RPMI7951 (cell line): ENCODE results near the gene MED13L. TPM values are rescaled to one million over a fixed set of nuclear protein-coding genes. Genes with fewer than 3 reads are reported as not detected.
A peak's percentile ranks its signal among the peaks of the same experiment; 100 is the strongest.
"Not testable (repeated sequence)": the region's sequence is repeated elsewhere in the genome, so short reads cannot be mapped to it uniquely, and the experiment has no call there.

Experiments
- DNase-seq: peaks from one replicate; pipeline ENCODE4 v3.0.0-alpha.2; 2012; ENCODE audit warnings: low read depth
- total RNA-seq: library from RNA; depleted of rRNA; stranded (reverse); fragments of >200 nt; shearing (Covaris generic); gene quantifications from 2 replicates; pipeline ENCODE4 v1.2.3, GENCODE V29; 2014

MED13L gene
- total RNA-seq, 1 experiment from 2014 or later, result 29.7 TPM

DNA sequence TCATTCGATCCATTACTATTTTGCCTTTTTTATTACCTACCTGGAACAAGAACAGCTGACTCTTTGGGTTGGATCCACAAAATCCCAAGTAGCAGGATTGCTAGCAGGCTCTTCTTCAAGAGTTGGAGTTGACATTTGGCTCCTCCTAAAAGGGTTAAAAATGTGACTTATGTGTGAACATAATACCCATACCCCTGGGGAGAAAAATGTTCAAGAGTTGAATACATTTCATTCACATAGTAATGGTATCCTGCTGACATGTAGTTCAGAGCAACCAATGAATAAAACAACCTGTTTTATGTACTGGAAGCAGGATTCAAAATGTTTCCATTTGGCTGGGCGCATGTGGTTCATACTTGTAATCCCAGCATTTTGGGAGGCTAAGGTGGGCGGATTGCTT, 264.7 kb downstream of the MED13L start:
- DNase-seq, result no peak

- no peak for DNase-seq
Measured at GRCh38 chr12:116011217-116011616, 266.3 kb downstream of the MED13L start.

DNA sequence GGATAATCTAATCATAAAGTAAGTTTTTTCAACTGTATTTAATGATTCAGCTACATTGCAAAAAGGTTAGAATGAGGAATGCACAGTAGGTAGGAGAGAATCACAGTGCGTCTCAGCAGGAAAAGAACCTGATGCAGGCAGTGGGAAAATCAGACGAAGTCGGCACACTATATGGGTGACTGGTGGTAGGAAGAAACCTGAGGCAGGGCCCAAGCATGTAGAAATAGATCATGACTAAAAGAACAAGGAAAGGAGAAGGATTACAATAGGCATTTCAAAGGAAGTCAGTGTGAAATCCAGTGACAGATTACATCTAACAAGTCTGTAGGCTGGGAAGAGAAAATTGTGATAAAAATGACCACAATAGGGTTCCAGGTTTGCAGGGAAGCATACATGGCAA, 267.0 kb downstream of the MED13L start:
- DNase-seq, result no peak

DNA sequence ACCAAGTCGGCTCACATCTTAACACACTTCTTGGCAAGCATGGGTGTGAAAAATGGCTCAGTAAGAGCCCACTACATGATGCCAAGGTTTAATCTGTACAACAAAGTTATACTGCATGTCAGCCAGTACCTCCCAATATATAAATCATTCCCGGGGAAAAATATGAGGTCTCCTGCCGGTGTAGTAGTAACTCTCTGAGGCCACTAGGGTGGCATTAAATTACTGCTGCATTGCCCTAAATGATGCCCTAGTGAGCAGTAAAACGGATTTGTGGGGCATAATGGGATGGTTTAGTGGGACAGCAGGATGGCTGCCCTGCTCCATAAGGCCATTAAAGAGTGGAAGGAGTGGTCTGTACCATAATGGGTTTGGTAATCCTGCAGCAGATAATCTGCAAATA, 267.7 kb downstream of the MED13L start:
- DNase-seq, result no peak

DNA sequence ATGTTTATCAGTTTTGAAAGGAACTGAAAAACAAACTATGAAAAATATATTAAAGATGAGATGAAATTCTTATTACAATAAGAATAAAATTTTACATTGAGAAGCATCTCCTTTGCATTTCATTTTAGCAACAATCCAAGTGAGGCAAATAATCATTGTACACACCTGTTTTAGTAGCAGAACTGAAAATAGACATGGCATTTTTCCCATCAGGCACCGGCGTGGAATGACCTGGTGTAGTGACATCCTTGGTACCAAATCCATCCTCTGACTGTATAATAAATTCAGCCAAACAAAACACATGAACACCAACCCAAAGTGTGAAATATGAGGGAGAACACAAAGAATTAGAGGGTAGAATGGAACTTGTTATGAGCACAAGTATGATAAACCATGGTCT, 271.4 kb downstream of the MED13L start:
- no peak for DNase-seq

DNA sequence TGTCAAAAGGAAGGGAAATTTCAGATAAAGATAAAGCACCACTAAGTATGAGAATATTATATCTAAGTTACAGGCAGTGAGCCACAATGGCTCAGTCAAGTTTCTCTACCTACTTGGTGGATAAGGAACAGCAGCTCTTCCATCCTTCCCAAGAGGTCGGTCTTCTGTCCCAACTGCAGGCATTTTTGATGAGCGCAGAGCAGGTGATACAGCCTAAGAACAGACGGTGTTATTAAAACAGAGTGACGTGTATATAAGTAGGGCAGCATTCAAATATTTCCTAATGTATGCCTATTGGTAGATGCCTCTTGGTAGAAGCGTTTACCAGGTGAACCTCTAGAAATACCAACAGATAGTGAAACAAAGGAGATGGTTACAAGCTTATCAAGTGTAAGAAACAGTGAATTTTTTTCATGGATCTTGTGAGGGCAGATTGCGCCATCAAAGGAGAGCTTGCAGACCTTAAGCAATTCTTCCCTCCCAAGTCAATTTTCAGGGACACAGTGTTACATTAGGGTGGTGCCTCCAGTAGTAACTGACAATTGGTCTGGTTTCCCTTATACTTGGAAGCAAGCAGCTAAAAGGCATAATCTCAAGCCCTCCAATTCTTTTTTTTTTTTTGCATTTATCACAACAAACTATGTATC, 274.5 kb downstream of the MED13L start:
- no peak for DNase-seq

GRCh38 chr12:116000252-116000651, 277.2 kb downstream of the MED13L start:
- DNase-seq, result no peak

DNA sequence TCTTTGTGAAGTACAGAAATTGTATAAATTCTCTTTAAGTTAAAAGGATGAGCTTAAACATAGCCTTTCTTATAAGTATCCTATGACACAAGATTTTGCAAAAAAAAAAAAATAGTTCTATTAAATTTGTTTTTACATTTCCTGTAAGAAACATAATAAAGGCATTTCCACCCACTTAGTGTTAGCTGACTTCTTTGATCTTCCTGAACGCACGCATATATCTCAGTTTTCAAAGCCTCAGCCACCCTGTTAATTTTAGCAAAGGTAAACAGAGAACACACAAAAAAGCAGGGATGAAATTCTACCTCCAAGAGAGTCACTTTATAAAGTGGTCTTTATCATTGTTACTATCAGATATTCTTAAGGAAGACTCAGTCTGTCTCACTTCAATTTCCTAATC, 277.9 kb downstream of the MED13L start:
- DNase-seq, result no peak

DNA sequence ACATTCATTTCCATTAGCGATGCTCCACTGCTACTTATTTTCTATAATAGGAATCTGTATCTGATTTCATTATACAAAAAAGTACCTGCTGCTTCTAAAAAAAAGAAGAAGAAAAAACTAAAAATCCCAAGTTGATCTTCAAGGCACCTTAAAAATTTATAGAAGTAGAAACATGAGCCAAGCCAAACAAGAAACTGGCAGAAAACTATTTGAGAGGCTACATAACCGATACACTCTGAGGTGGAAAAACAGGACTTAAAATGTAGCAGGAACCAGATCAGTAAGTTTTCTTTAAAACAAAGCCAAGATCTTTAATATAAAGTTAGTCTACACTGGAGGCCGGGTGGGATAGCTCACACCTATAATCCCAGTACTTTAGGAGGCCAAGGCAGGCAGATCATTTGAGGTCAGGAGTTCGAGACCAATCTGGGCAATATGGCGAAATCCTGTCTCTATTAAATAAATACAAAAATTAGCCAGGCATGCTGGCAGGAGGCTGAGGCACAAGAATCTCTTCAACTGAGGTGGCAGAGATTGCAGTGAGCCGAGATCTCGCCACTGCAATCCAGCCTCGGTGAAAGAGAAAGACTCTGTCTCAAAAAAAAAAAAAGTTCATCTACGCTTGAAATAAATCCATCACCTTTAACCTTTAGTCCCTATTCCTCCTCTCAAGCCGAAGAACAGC, 278.6 kb downstream of the MED13L start:
- DNase-seq, result no peak

DNA sequence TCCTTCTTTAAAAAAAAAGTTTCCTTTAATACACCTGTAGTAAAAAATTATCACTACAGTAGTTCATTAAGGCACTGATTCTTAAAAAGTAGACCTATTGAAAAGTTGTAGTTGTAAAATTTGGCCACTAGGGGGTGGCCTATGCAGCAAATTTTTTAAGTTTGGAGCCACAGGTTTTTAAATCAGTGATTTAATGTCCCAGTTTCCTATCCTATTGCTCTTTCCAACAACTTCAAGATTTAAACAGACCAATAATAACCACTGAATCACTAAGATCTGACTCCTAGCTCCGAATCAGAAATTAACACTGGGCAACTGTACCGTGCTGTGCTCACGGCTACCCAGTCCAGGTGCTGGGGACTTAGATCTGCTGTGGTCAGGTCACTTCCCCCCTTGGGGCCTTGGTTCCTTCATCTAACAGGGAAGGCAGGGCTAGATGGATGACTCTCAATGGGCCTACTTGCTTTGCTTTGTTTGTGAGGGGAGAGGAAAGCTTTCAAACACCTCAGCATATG, 279.3 kb downstream of the MED13L start:
- peak; percentile 41 for DNase-seq

GRCh38 chr12:115993737-115994136, 283.8 kb downstream of the MED13L start:
- DNase-seq, result no peak

GRCh38 chr12:115990241-115990640, 287.3 kb downstream of the MED13L start:
- DNase-seq, result no peak

DNA sequence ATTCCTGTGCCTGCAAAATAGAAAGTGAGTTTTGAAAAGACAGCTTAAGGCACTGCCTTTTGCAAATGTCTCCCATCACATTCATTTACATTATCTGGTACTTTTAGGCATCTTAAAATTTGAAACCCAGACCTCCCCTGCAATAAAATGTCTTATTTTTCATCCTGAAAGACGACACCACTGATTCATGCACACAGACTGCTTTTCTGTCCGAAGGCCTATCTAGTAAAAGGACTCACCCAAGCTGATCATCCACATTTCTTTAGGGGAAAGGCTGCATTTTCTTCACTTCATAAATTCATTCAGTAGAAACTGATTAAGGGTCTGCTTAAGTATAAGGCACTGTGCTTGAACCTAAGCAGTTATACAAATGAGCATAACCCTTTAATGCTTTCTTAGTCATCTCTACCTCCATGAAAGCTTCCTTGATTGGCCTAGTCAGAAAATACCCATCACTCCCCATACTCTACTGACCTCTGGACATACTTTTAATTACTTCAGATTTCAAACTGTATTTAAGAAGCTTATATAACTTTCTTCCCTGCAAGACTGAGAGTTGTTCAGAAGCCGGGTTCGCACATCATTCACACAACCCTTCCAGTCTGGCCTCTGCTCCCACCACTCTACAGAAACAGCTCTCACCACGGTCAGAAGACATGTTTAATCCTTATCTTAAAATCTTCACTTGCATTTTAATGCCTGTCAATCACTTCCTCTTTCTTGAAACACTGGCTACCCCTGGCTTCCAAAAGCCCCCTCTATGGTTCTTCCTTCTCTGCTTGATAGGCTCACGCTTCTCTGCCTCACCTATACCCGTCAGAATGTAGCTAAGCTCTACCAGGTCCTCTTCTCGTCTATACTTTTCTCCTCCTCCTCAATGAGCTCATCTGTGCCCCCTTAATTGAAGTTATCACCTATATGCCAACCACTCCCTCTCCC, 288.6 kb downstream of the MED13L start:
- no peak for DNase-seq

DNA sequence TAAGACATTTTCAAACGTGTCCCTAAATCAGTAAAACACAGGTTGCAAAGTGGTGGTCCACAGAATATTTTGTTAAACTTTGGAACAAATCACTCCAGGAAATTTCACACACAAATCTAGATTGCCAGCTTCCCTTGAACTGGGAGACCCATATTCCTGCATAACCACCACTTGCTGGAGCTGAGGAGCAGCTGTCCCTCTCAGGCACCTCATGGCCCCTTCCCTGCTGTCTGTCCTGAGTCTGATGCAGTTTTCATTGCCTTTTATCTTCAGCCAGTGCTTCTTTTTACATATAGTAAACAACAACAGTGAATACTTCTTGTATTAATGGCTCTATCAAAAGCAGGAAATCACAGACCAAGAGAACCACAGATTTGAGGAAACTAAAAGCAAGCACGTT, 289.3 kb downstream of the MED13L start:
- no peak for DNase-seq

DNA sequence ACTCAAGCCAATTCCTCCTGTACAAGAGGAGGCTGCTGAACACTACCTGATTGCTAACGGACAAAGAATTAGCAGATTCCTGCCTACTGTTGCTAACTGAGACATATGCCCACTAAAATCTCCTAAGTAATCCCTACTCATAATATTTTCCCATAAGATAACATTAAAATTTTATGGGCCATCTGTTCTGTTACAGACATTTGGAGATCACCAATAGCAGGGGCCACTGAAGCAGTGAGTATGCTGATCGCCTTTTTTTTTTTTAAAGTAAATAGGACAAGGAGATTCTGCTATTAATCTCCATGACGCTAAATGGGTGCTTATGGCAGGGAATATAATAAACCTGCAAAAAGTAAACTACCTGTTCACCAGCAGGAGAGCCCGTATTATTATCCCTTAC, 292.9 kb downstream of the MED13L start:
- no peak for DNase-seq

DNA sequence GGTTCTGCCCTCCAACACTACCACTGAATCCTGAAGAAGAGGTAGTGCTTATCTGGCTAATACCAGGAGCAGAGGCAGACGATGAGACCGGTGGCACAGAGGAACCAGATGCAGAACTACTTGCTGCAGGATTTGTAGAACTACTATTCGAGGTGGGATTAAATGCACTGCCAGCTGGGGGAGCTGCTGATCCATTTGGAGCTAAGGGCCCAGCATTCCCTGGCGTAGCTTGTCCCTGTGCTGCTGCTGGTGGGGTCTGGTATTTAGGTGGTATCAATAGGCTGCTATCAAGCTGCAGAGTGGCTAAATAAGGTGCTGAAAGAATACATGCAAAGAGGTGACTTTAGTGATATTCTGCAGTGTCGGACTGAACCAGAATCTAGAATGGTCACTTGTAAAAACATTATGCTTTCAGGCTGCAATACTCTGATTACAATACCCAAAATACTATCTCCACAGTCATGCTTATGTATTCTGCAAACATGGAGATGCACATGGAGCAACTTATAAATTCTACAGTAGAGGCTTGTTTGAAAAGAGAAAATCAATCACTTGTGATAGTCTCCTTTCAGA, 294.2 kb downstream of the MED13L start:
- no peak for DNase-seq

GRCh38 chr12:115980339-115980738, 297.2 kb downstream of the MED13L start:
- no peak for DNase-seq

DNA sequence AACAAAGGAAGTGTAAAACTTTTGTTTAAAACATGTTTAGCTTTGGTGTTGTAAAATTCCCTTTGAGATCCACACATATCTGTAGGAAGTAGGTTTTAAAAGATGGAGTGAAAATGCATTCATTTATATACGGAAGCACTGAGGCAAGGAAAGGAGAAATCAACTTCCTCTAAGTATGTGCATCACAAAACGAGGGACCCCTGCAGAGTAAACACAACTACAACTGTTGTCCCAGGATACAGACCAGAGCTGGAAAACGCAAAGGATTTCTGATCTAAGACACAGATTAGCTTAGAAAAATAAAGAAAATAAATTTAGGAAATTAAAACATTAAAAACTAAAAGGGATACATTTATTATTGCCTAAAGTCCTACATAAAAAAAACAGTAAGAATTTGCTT, 297.6 kb downstream of the MED13L start:
- no peak for DNase-seq

- DNase-seq, result no peak
Measured at GRCh38 chr12:115979351-115979750, 298.1 kb downstream of the MED13L start.

- not testable (repeated sequence) for DNase-seq
Measured at GRCh38 chr12:115976829-115977228, 300.7 kb downstream of the MED13L start.

GRCh38 chr12:115975411-115975810, 302.1 kb downstream of the MED13L start:
- no peak for DNase-seq
